Endothelial cell of umbilical vein (primary cell): Measurements from ENCODE around the gene KIFAP3. TPM values are rescaled to one million over a fixed set of nuclear protein-coding genes. Genes with fewer than 3 reads are reported as not detected.
A peak's percentile ranks its signal among the peaks of the same experiment; 100 is the strongest.

Source experiments
- BruUV-seq: library from RNA; stranded (reverse); fragments of 400-500 nt; replicated peaks from 2 replicates; lab custom pipeline; 2021; lab: Mats Ljungman, UMichigan
- CTCF ChIA-PET: fragments of 300-600, 350-600 bp; sonication (Branson Sonifier 250); formaldehyde crosslinking; loops from one replicate; lab custom pipeline; 2021; ENCODE audit warnings: antibody characterized with exemption, inconsistent platforms; lab: Charles Lee
- POLR2A ChIA-PET: fragments of 300-600, 350-600 bp; sonication (Branson Sonifier 250); formaldehyde crosslinking; loops from one replicate; lab custom pipeline; 2021; ENCODE audit warnings: antibody characterized with exemption, inconsistent platforms; lab: Charles Lee
- DNase-seq: peaks from one replicate; pipeline ENCODE4 v3.0.0-alpha.2; 2011; ENCODE audit warnings: low read depth, low spot score
- FAIRE-seq: peaks from 2 replicates; lab custom pipeline; 2011; peaks lifted over from hg19 to GRCh38; lab: Jason Lieb, UNC
- H2AFZ ChIP-seq: 2 replicates; pipeline ENCODE4 v1.6.0; 2012; ENCODE audit warnings: low read depth, low read length, control low read depth, inconsistent platforms
- H3K27ac ChIP-seq: 2 replicates; pipeline ENCODE4 v1.5.1; 2011; ENCODE audit warnings: low read depth, mild to moderate bottlenecking, control low read depth, low read length, moderate library complexity; ENCODE audit not compliant: insufficient read depth
- H3K27me3 ChIP-seq, 2 experiments: 2 replicates each; pipeline versions ENCODE4 v1.6.0 to v1.6.1; 2011; ENCODE audit warnings: low read length in 2 of 2, mixed read lengths in 1 of 2; ENCODE audit not compliant: control insufficient read depth in 2 of 2, insufficient read depth in 2 of 2
- H3K36me3 ChIP-seq, 2 experiments: 2 replicates in 1 of 2; 3 replicates in 1 of 2; pipeline ENCODE4 v1.5.1; 2011; ENCODE audit warnings: low read length in 2 of 2, mild to moderate bottlenecking in 1 of 2, moderate library complexity in 1 of 2; ENCODE audit not compliant: control insufficient read depth in 2 of 2, insufficient read depth in 2 of 2; ENCODE audit errors: extremely low read depth in 1 of 2
- H3K4me1 ChIP-seq: 3 replicates; pipeline ENCODE4 v1.5.1; 2011; ENCODE audit warnings: mild to moderate bottlenecking, low read length; ENCODE audit not compliant: control insufficient read depth, insufficient read depth; ENCODE audit errors: extremely low read depth
- H3K4me2 ChIP-seq: 2 replicates; pipeline ENCODE4 v1.6.1; 2011; ENCODE audit warnings: low read length, control low read depth, mixed read lengths; ENCODE audit not compliant: insufficient read depth
- H3K4me3 ChIP-seq, 3 experiments: fragments of 200-600 bp in 1 of 3; sonication (generic), shearing (Covaris generic) in 1 of 3; replicated peaks in 1 of 3; 2 replicates each; pipeline ENCODE4 v1.5.1; 2011 to 2016; ENCODE audit warnings: control low read depth in 3 of 3, low read length in 3 of 3, mild to moderate bottlenecking in 2 of 3, inconsistent platforms in 1 of 3, low read depth in 1 of 3, moderate library complexity in 1 of 3; ENCODE audit not compliant: insufficient read depth in 1 of 3
- H3K79me2 ChIP-seq: 2 replicates; pipeline ENCODE4 v1.6.0; 2012; ENCODE audit warnings: low read length, inconsistent platforms; ENCODE audit not compliant: control insufficient read depth, insufficient read depth
- H3K9ac ChIP-seq: replicated peaks from 2 replicates; pipeline ENCODE3; 2011; ENCODE audit warnings: low read length, control low read depth; ENCODE audit not compliant: insufficient read depth; ENCODE audit errors: extremely low read depth
- H3K9me1 ChIP-seq: replicated peaks from 3 replicates; pipeline ENCODE4 v1.6.0; 2011; ENCODE audit warnings: mild to moderate bottlenecking, low read length; ENCODE audit not compliant: control insufficient read depth, insufficient read depth; ENCODE audit errors: extremely low read depth
- H3K9me3 ChIP-seq: replicated peaks from 2 replicates; pipeline ENCODE4 v1.5.1; 2012; ENCODE audit warnings: low read length, inconsistent platforms; ENCODE audit not compliant: control insufficient read depth, insufficient read depth
- H4K20me1 ChIP-seq: replicated peaks from 2 replicates; pipeline ENCODE3; 2011; ENCODE audit warnings: mild to moderate bottlenecking, low read length; ENCODE audit not compliant: control insufficient read depth, insufficient read depth; ENCODE audit errors: extremely low read depth
- CTCF ChIP-seq, 2 donors: IDR thresholded peaks; 1 replicate in 1 of 2; 2 replicates in 1 of 2; pipeline ENCODE4 v1.5.1; 2011; ENCODE audit warnings: low read length in 2 of 2, mild to moderate bottlenecking in 2 of 2, moderate library complexity in 2 of 2, control low read depth in 1 of 2, inconsistent platforms in 1 of 2, low read depth in 1 of 2; ENCODE audit not compliant: insufficient read depth in 1 of 2; ENCODE audit errors: extremely low read depth in 1 of 2
- EZH2 ChIP-seq: IDR thresholded peaks from 2 replicates; pipeline ENCODE4 v1.6.1; 2012; ENCODE audit warnings: borderline replicate concordance, low read depth, mild to moderate bottlenecking, moderate library complexity, low read length, inconsistent platforms; ENCODE audit not compliant: severe bottlenecking
- FOS ChIP-seq: IDR thresholded peaks from 2 replicates; pipeline ENCODE4 v1.6.1; 2011; ENCODE audit warnings: mild to moderate bottlenecking, low read length, moderate library complexity, borderline replicate concordance; ENCODE audit not compliant: insufficient read depth
- GATA2 ChIP-seq: IDR thresholded peaks from 2 replicates; pipeline ENCODE4 v1.7.0; 2011; ENCODE audit warnings: low read depth, mild to moderate bottlenecking, moderate library complexity, mixed read lengths, low read length; ENCODE audit not compliant: insufficient read length, insufficient read depth
- JUN ChIP-seq: IDR thresholded peaks from 2 replicates; pipeline ENCODE4 v1.6.1; 2011; ENCODE audit warnings: borderline replicate concordance, low read depth; ENCODE audit not compliant: insufficient read length, insufficient read depth
- MYC ChIP-seq: IDR thresholded peaks from one replicate; pipeline ENCODE4 v1.6.1; 2011; ENCODE audit warnings: mild to moderate bottlenecking, low read depth, low read length
- POLR2A ChIP-seq: IDR thresholded peaks from 2 replicates; pipeline ENCODE4 v1.6.1; 2012; ENCODE audit warnings: low read depth, mild to moderate bottlenecking, control low read depth, low read length
- POLR2AphosphoS5 ChIP-seq: IDR thresholded peaks from 2 replicates; pipeline ENCODE4 v1.6.1; 2012; ENCODE audit warnings: low read depth, mild to moderate bottlenecking, control low read depth, low read length, moderate library complexity; ENCODE audit not compliant: insufficient read depth
- dilution Hi-C: fragments of 300-500 bp; cut with MboI; formaldehyde crosslinking; loops from one replicate; pipeline ENCODE4 v1.15.0; 2019; ENCODE audit warnings: low sequenced_read_pairs; ENCODE audit not compliant: extremely low pct_ligation_motif_present
- intact Hi-C: fragments of 100-400 bp; cut with micrococcal nuclease; formaldehyde crosslinking; loops from one replicate; pipeline ENCODE4 v1.10.0; 2022
- polyA plus RNA-seq, 4 experiments: library from polyadenylated mRNA; depleted of rRNA in 3 of 4; stranded (reverse) in 3 of 4; unstranded in 1 of 4; fragments of >200 nt; gene quantifications; 2 replicates each; pipeline versions ENCODE4 v1.2.1 to v1.2.3, GENCODE V29; 2011 to 2012; ENCODE audit warnings: missing spikeins in 1 of 4
- total RNA-seq: library from RNA; stranded (reverse); gene quantifications from 2 replicates; pipeline ENCODE4 v1.2.3, GENCODE V29; 2021
- TF ChIP-seq, protein P1 (sequence below): IDR thresholded peaks from 2 replicates; pipeline ENCODE4 v1.6.1; 2011; ENCODE audit not compliant: insufficient read depth, insufficient read length

KIFAP3 gene
- total and polyA plus RNA-seq, 2 donors (not counting 3 experiments of a cell fraction or from before 2014, with no cell fraction given) = 6.4 to 17.5 TPM

DNA sequence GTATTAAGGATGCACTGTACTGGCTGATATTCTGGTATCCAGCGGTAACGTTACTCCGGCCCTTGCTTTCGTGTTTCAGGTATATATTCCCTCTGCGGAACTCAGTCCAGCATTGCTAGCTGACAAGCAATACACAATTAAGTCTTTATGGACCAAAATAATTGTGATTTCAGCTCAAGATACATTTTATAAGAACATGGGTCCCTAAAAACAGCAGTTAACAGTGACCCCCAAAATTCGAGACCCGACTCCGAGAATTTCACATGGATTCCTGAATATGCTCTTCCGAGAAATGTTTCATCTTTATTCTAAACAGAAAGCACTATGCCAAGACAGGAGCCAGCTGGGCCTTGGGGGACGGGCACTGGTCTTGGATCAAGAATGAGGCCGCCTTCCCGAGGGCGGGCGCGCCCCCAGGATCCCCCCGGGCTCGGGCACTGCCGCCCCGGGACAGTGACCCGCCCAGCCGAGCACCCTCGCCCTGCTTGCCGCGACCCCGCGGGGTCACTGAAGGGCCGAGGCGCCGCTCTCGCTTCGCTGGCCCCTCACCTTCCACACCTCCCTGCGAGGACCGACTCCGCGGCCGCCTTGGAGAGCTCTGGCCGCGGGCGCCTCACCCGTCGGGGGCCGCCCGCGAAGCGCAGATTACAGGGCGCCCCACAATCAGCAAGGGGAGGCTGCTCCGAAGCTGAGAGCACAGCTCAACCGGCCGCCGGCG is 181.4 kb downstream of the KIFAP3 start:
- FAIRE-seq (no peak), DNase-seq (peak; percentile 53)
- H3K27me3 ChIP-seq = peaks cover 11 to 12% of the 10 kb centered on the region in 2 experiments
- H3K36me3 ChIP-seq = peaks cover 0 to 4% of the 10 kb centered on the region in 2 experiments
- peak overlapping the region; percentile 99 for H3K9ac ChIP-seq
- no TSS peak for BruUV-seq
- no peaks in the 10 kb centered on the region for H4K20me1 ChIP-seq
- no peaks in the 10 kb centered on the region for H3K9me1 ChIP-seq
- peaks cover 16% of the 10 kb centered on the region for H3K4me1 ChIP-seq
- ChIA-PET CTCF (interaction anchor here (1.1 to 2.4 kb wide), 6 partner anchors 14 to 796 kb away, joined by 3 to 7 read pairs (median 4); partner anchors contain the start of gene F5), POLR2A (interaction anchor here (0.6 kb wide), 1 partner anchor 629 kb away, joined by 3 read pairs; no protein-coding TSS in a partner anchor)
- peaks cover 23% of the 10 kb centered on the region for H3K79me2 ChIP-seq
- H2AFZ ChIP-seq = peak overlapping the region; percentile 94
- peak overlapping the region; percentile 74 to 94 (median 93) for H3K4me3 ChIP-seq
- no peak for TF ChIP-seq JUN
- no peak for TF ChIP-seq CTCF (IDR thresholded peaks at IDR 0.05; ENCODE audit: extremely low read depth in 1 of 2, insufficient read depth in 1 of 2, low read depth in 1 of 2, low read length in 2 of 2)
- TF ChIP-seq GATA2 = no peak
- TF ChIP-seq, protein P1, sequence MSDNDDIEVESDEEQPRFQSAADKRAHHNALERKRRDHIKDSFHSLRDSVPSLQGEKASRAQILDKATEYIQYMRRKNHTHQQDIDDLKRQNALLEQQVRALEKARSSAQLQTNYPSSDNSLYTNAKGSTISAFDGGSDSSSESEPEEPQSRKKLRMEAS = no peak
- TF ChIP-seq POLR2A = no peak
- TF ChIP-seq MYC = no peak
- no peak for TF ChIP-seq EZH2
- TF ChIP-seq POLR2AphosphoS5 = no peak
- no peak for TF ChIP-seq FOS
- peak overlapping the region; percentile 100 for H3K4me2 ChIP-seq
- no peaks in the 10 kb centered on the region for H3K9me3 ChIP-seq
- H3K27ac ChIP-seq = peak overlapping the region; percentile 100
- intact Hi-C loops = loop anchor here (1.0 to 5.0 kb wide), 6 partner anchors 49 to 786 kb away; partner anchors contain the start of genes ATP1B1, GORAB and METTL18
- dilution Hi-C loops = no loop called here
